GM18498 (cell line): ENCODE measurements around the gene RIOK2.
A peak's percentile ranks its signal among the peaks of the same experiment; 100 is the strongest.
"Not testable (repeated sequence)": the region's sequence is repeated elsewhere in the genome, so short reads cannot be mapped to it uniquely, and the experiment has no call there.

ENCODE experiments used
- ATAC-seq: cut with Tn5 transposase; IDR thresholded peaks from one replicate; pipeline ENCODE4 v1.9.1; 2021; ENCODE audit warnings: mild to moderate bottlenecking, moderate library complexity; ENCODE audit not compliant: unreplicated experiment

The RIOK2 gene

DNA sequence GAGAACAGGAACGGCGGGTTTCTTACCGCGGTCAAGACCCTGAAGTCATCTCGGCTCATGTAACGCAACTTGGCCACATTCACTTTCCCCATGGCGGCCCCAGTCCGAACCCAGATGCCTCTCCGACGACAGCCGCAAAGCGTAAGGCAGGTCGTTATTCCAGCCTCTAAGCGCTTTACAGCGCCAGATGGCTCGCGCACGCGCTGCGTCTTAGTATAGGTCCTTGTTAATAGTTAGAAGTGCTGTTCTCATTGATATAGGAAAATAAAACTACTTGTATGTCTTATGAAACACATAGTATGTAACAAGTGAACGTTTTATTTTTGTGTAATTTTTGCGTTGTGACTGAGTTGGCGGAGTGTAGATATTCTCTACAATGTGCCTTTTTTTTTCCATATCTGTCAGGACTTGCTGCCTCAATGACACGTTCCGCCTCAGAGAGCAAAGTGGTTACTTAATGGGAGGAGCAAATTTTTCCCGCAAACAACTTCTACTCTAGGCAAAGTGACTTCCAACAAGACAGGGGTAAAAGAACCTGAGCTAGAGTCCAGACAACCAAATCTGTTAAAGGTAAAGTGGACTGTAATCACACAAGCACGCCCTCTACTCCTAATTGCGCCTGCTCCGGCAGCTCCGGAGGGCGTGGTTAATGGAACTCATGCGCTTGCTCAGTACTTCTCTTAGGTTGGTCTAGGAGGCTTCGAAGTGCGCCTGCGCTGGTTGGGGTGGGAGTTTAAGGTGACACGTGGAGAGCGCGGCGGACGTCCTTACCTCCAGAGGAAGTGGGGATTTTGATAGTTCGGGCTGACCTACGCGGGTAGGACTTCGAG lies at the start of gene RIOK2:
RIOK2 (minus strand) TSS at position 148 of the 830 bp plus-strand sequence; CDS start at position 92, 56 bp downstream.
- ATAC-seq = peak; percentile 91

DNA sequence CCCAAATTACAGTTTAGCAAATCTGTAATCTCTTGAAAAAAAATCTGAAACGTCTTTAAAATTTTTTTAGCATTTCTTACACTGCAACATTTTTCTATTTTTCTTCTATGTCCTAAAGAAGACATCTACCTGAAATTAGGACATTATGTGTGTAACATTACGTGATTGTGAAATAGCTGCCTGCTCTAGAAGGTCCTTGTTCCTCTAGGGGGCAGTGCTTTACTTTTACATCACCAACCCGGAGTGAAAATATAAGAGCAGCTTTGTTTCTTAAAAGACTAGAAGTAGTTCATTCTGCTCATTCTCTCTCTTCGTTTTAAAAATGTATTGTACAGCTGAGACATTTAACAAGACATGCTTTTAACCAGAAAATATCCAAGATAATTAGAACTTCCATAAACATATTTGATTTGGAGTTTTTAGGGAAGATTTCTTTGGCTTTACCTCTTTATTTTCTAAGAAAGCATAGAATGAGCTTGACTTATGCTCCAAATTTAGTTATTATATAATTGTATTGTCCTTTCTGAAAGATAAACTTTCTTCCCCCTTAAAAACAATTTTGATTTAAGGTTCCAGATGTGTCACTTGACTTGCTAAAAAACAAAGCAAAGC lies 48.1 kb upstream of the RIOK2 start:
- ATAC-seq = peak; percentile 95

DNA sequence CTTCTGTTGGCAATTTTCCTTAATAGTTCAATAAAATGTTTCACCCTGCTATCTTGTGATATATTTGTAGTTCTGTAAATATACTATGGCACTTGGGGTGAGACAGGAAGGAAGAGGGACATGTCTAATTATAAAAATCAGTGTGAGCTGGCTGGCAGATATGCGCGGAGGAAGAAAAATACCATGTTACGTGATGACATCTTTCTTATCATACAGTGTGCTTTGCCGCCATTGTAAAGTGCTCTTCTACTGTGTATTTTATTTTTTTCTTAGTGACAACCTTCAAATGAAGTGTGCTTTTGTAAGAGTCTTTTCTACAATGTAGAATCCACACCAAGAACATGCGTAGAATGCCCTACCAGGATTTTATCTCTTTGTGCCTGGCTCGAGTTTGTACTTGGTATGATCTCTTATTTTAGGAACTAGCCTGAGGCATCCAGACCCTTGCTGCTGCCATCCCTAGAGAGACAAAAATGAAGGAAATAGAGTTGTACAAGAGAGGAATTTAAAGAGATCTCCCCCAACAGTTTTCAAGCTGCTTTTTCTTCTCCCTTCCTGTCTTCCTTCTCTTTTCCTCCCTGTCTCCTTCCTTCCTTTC lies 46.7 kb upstream of the RIOK2 start:
- ATAC-seq = no peak

DNA sequence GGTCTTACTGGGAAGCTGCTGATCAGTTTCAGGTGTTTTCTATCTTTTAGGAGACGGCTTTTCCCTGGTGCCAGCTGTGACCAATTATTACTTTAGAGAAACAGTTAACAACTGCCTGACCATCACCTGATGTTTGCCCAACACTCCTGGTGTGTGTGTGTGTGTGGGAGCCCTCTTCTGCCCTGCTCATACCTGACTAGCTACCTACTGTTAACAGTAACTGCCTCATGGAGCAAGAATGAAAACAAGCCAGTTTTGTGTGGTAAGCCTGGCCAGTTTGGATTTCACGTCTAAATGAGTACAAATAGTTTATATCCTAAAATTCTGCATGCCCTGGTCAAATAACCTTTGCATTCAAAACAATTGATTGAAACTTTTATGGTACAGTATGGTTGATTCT lies 46.1 kb upstream of the RIOK2 start:
- ATAC-seq = no peak

GRCh38 chr5:97225222-97225621 lies 42.2 kb upstream of the RIOK2 start:
- no peak for ATAC-seq

DNA sequence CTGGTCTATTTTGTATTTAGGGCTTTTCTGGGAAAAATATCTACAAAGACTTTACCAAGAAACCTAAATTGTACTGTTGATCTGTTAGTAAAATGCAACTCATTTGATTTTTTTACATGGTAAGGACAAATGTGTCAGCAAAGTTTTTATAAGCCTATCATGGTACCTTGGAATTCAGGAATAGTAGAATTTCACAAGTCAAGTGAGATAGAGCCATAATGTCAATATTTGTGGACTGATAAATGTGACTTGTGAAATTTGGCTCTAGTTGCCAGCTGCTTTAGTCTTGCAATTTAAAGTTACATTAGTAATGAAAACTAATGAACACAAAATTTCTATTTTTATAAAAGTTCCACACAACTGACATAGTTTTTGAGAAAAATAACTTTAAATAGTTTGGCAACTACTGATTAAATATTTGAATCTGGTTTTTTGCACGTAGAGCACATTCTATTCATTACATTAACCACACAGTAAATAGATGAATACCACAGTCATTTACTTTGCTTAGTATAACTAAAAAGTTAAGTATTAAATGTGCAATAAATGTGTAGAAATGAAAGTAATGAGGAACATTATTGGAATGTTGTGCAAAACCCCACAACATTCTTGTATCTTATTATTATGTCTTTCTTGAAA lies 41.2 kb upstream of the RIOK2 start:
- ATAC-seq = no peak

DNA sequence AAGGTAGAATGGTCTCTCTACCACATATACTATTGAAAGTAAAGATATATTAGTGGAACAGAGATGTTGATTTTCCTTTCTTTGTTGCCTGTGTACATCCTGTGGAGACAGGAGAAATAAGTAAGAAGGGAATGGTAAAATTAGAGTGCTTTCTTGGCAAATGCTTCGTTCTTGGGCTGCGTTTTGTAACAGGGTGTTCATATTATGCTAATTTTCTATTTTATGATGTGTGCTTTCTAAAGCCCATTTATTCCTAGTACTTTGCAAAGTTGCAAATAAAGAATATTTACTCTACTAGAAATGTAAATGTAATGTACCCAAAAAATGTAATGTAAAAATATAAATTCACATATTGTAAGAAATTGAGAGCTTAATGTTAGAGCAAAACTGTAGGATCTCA lies 40.5 kb upstream of the RIOK2 start:
- no peak for ATAC-seq

DNA sequence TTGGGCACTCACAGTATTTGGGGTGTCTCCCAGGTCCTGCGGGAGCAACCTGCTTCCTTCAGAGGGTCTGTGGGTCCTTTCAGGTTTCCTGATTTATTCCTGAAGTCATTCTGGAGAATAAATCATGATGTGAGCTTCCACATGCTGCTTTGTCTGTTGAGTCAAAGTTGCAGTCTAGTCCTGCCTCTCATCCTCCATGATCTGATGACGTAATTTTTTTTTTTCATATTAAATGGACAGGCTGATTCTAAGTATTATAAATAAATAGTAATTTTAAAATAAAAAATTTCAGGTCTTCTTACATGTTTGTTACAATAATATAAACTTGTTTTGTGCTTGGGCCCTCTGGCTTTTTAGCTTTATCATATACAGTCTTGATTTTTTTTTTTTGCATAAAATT lies 26.3 kb upstream of the RIOK2 start:
- ATAC-seq = no peak

GRCh38 chr5:97208714-97209113 lies 25.7 kb upstream of the RIOK2 start:
- ATAC-seq = no peak

- no peak for ATAC-seq
These were observed 25.2 kb upstream of the RIOK2 start for GRCh38 chr5:97208184-97208713.

DNA sequence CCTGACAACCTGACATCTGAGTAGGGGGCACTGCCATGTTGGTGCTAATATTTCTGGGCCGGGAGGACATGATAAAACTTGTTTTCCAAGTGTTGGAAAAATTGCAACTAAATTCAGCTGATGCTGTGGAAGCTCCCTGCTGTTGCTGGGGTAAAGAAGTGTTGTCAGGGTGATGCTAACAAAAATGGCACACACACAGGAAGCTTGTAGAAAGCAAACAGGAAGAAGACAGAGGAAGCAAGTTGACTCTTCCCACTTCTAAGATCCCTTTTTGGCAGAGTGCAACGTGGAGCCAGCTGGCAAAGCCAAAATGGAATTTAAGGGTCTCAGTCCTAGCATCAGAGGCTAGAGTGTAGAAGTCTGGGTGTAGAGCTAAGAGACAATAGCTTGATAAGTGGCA lies 11.3 kb upstream of the RIOK2 start:
- no peak for ATAC-seq

- ATAC-seq = no peak
These were observed 10.3 kb upstream of the RIOK2 start for GRCh38 chr5:97193355-97193688.

GRCh38 chr5:97192580-97193354 lies 9.7 kb upstream of the RIOK2 start:
- peak; percentile 76 for ATAC-seq

- ATAC-seq = no peak
These were observed 8.8 kb upstream of the RIOK2 start for GRCh38 chr5:97191893-97192292.

GRCh38 chr5:97189523-97189922 lies 6.5 kb upstream of the RIOK2 start:
- ATAC-seq = not testable (repeated sequence)

GRCh38 chr5:97183930-97184213 lies 825 bp upstream of the RIOK2 start:
- ATAC-seq = no peak

GRCh38 chr5:97182571-97183099 lies 412 bp downstream of the RIOK2 start:
- no peak for ATAC-seq

- no peak for ATAC-seq
These were observed 1.0 kb downstream of the RIOK2 start for GRCh38 chr5:97181856-97182545.

DNA sequence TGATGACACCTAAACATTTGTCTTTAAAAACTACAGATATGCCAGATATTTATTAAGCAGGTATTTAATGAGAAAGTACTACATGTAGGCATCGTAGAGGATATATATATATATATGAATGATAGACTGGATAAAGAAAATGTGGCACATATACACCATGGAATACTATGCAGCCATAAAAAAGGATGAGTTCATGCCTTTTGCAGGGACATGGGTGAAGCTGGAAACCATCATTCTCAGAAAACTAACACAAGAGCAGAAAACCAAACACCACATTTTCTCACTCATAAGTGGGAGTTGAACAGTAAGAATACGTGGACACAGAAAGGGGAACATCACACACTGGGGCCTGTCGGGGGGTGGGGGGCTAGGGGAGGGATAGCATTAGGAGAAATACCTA lies 3.6 kb downstream of the RIOK2 start:
- not testable (repeated sequence) for ATAC-seq

DNA sequence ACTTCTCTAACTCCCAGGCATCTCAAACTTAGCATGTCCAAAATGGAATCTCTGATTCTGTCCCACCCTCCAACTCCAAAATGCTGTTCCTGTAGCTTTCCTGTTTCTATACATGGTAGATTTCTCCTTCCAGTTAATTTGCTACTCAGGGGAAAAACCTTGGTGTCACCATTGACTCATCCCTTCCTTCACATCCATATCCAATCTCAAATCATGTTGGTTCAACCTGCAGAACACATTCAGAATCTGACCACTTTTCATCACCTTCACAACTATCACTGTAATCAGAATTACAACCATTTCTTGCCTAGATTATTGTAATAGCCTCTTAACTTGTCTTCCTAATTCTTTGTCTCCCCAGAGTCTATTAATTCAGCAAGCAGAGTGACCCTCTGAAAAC lies 10.8 kb downstream of the RIOK2 start:
- ATAC-seq = no peak
